ENCODE measurements around the gene CCDC188. TPM values are rescaled to one million over a fixed set of nuclear protein-coding genes. Genes with fewer than 3 reads are reported as not detected.

CCDC188 gene
- total RNA-seq, 1 donor: 0.36 TPM

DNA sequence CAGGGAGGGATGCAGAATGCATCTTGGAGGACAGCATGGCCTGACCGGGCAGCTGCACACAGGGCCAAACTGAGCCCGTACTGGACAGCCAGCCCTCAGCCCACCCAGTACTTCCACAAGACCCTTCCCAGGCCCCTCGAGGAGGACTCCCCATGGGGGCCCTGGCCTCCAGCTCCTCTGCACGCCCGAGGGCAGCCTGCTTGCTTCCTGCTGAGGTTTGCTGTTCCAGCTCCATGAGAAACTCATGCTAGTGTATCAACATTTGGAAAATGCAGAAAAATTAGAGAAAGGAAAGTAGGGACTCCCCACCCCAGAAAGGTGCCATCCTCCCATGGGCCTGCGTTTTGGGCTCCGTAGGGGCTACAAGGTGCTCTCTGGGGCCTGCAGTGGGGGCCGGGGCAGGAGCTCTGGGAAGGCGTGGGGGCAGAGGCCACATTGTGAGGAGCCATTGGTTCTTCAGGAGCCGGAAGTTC lies 21.3 kb upstream of the CCDC188 start:
- no peak for DNase-seq (ENCODE audit: insufficient read length, low spot score, missing footprints)
- H3K9me3 ChIP-seq (ENCODE audit: low read depth, low read length): no peaks in the 10 kb centered on the region
- H3K4me3 ChIP-seq (ENCODE audit: insufficient read depth, low read length): no peak overlapping the region
- H3K27ac ChIP-seq (ENCODE audit: low read depth, low read length): no peak overlapping the region
- no peaks in the 10 kb centered on the region for H3K4me1 ChIP-seq (ENCODE audit: insufficient read depth, low read length)
- H3K4me2 ChIP-seq (ENCODE audit: insufficient read depth, low read length): no peak overlapping the region
- H4K20me1 ChIP-seq (ENCODE audit: insufficient read depth, low read length): no peaks in the 10 kb centered on the region
- H2AFZ ChIP-seq (ENCODE audit: low read length): no peak overlapping the region
- no peaks in the 10 kb centered on the region for H3K79me2 ChIP-seq (ENCODE audit: insufficient read depth, low read length)
- H3K27me3 ChIP-seq (ENCODE audit: insufficient read depth, low read length): no peaks in the 10 kb centered on the region
- no peaks in the 10 kb centered on the region for H3K36me3 ChIP-seq (ENCODE audit: insufficient read depth, low read length)
- TF ChIP-seq, protein P1, sequence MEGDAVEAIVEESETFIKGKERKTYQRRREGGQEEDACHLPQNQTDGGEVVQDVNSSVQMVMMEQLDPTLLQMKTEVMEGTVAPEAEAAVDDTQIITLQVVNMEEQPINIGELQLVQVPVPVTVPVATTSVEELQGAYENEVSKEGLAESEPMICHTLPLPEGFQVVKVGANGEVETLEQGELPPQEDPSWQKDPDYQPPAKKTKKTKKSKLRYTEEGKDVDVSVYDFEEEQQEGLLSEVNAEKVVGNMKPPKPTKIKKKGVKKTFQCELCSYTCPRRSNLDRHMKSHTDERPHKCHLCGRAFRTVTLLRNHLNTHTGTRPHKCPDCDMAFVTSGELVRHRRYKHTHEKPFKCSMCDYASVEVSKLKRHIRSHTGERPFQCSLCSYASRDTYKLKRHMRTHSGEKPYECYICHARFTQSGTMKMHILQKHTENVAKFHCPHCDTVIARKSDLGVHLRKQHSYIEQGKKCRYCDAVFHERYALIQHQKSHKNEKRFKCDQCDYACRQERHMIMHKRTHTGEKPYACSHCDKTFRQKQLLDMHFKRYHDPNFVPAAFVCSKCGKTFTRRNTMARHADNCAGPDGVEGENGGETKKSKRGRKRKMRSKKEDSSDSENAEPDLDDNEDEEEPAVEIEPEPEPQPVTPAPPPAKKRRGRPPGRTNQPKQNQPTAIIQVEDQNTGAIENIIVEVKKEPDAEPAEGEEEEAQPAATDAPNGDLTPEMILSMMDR (IDR thresholded peaks at IDR 0.05; ENCODE audit: extremely low read depth, low read depth, low read length): no peak

- Histone ChIP-seq H2AFZ (ENCODE audit: low read length) (no peak overlapping the region), H3K4me1 (ENCODE audit: insufficient read depth, low read length) (no peaks in the 10 kb centered on the region), H3K27me3 (ENCODE audit: insufficient read depth, low read length) (no peaks in the 10 kb centered on the region), H4K20me1 (ENCODE audit: insufficient read depth, low read length) (no peaks in the 10 kb centered on the region), H3K27ac (ENCODE audit: low read depth, low read length) (no peak overlapping the region), H3K4me3 (ENCODE audit: insufficient read depth, low read length) (no peak overlapping the region), H3K79me2 (ENCODE audit: insufficient read depth, low read length) (no peaks in the 10 kb centered on the region), H3K9me3 (ENCODE audit: low read depth, low read length) (no peaks in the 10 kb centered on the region), H3K36me3 (ENCODE audit: insufficient read depth, low read length) (no peaks in the 10 kb centered on the region), H3K4me2 (ENCODE audit: insufficient read depth, low read length) (no peak overlapping the region)
- TF ChIP-seq, protein P1 (IDR thresholded peaks at IDR 0.05; ENCODE audit: extremely low read depth, low read depth, low read length): no peak
- no peak for DNase-seq (ENCODE audit: insufficient read length, low spot score, missing footprints)
Observed at GRCh38 chr22:20171288-20172140, 20.7 kb upstream of the CCDC188 start.

DNA sequence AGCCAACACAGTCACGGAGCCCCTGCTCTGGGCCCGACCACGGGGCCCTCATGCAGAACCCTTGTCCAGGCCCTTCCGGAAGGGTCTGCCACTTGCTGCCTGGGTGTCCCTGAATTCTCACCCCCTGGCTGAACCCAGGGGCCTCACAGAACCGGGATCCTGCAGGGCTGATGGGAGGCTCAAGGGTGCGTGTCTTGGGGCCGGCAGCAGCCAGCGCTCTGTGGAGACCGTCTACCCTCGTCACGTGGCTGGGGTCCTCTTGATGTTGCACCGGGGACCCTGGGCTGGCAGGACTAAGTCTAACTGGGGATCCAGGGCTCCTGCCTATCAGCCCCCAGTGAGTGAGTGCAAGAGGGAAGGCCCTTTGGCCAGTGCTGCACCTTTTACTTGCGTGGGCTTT lies 19.3 kb upstream of the CCDC188 start:
- TF ChIP-seq, protein P1 (IDR thresholded peaks at IDR 0.05; ENCODE audit: extremely low read depth, low read depth, low read length): no peak
- no peak overlapping the region for H3K4me3 ChIP-seq (ENCODE audit: insufficient read depth, low read length)
- H3K9me3 ChIP-seq (ENCODE audit: low read depth, low read length): no peaks in the 10 kb centered on the region
- H2AFZ ChIP-seq (ENCODE audit: low read length): no peak overlapping the region
- H3K27me3 ChIP-seq (ENCODE audit: insufficient read depth, low read length): no peaks in the 10 kb centered on the region
- no peaks in the 10 kb centered on the region for H3K79me2 ChIP-seq (ENCODE audit: insufficient read depth, low read length)
- no peaks in the 10 kb centered on the region for H3K36me3 ChIP-seq (ENCODE audit: insufficient read depth, low read length)
- H3K27ac ChIP-seq (ENCODE audit: low read depth, low read length): no peak overlapping the region
- H3K4me2 ChIP-seq (ENCODE audit: insufficient read depth, low read length): no peak overlapping the region
- no peaks in the 10 kb centered on the region for H3K4me1 ChIP-seq (ENCODE audit: insufficient read depth, low read length)
- no peaks in the 10 kb centered on the region for H4K20me1 ChIP-seq (ENCODE audit: insufficient read depth, low read length)
- no peak for DNase-seq (ENCODE audit: insufficient read length, low spot score, missing footprints)

DNA sequence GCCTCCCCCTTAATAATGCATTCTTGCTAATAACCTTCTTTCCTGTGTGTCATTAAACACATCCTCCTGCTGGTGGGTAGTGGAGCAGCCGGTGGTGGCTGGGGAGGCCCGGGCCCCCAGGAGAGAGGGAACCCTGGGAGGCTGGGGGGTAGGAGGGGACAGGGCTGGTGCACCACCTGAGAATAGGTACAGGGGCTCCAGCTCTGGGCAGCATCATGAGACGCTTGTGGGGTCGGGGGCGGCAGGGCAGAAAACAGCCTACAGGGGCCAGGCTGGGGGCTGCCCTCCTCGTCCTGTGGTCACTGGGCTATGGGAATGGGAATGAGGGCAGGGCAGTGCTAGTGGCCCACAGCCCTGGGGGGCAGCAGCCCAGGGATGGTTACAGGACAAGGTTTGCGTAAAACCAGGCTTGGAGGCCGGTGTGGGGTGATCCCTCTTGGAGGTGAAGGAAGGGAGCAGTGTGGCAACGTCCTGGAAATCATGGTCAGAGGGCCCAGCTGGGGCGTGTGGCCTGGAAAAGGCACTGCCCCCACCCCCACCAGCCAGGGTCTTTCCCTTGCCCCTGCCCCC lies 18.5 kb upstream of the CCDC188 start:
- H3K4me2 ChIP-seq (ENCODE audit: insufficient read depth, low read length): no peak overlapping the region
- no peaks in the 10 kb centered on the region for H3K79me2 ChIP-seq (ENCODE audit: insufficient read depth, low read length)
- no peak overlapping the region for H3K27ac ChIP-seq (ENCODE audit: low read depth, low read length)
- H3K27me3 ChIP-seq (ENCODE audit: insufficient read depth, low read length): no peaks in the 10 kb centered on the region
- H3K9me3 ChIP-seq (ENCODE audit: low read depth, low read length): no peaks in the 10 kb centered on the region
- no peak overlapping the region for H2AFZ ChIP-seq (ENCODE audit: low read length)
- no peak for DNase-seq (ENCODE audit: insufficient read length, low spot score, missing footprints)
- H4K20me1 ChIP-seq (ENCODE audit: insufficient read depth, low read length): no peaks in the 10 kb centered on the region
- no peaks in the 10 kb centered on the region for H3K4me1 ChIP-seq (ENCODE audit: insufficient read depth, low read length)
- H3K36me3 ChIP-seq (ENCODE audit: insufficient read depth, low read length): no peaks in the 10 kb centered on the region
- no peak overlapping the region for H3K4me3 ChIP-seq (ENCODE audit: insufficient read depth, low read length)
- TF ChIP-seq, protein P1 (IDR thresholded peaks at IDR 0.05; ENCODE audit: extremely low read depth, low read depth, low read length): no peak
